Ovary (tissue), 3 donors: ENCODE results near the gene ADORA1.

Experiments
- EP300 ChIP-seq: sonication (generic); formaldehyde crosslinking; IDR thresholded peaks from one replicate; pipeline ENCODE4 v1.6.1; 2017; ENCODE audit warnings: antibody characterized with exemption
- POLR2A ChIP-seq: fragments of 450-650 bp; IDR thresholded peaks from one replicate; pipeline ENCODE4 v1.6.1; 2017; ENCODE audit warnings: antibody characterized with exemption, mild to moderate bottlenecking, moderate library complexity
- TF ChIP-seq, protein P1 (sequence below), 3 donors: fragments of 450-650 bp in 2 of 3; fragments of 200-600 bp in 1 of 3; IDR thresholded peaks; one replicate each; pipeline versions ENCODE4 v1.5.1 to v1.8.0; 2016 to 2022; ENCODE audit warnings: antibody characterized with exemption in 3 of 3, mild to moderate bottlenecking in 1 of 3
- donor health status: DM: no; HTN: no; CAD: no.

DNA sequence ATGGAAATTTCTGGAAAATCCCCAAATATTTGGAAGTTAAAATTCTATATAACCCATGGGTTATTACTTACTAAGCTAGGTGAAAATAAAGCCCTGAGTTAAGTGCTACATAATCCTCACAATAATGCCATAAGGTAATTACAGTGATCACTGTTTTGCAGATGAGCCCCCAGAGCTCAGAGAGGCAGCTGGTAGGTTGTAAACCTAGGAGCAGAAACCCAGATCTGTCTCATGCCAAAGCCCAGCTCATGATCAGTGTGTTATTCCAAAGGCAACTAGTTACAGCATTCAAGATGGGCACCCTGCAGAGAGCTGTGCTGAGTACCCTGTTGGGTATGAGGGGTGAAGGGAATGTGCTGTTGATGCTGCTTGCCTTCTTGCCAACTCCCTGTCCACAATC lies 31.0 kb upstream of the ADORA1 start:
- TF ChIP-seq, protein P1, sequence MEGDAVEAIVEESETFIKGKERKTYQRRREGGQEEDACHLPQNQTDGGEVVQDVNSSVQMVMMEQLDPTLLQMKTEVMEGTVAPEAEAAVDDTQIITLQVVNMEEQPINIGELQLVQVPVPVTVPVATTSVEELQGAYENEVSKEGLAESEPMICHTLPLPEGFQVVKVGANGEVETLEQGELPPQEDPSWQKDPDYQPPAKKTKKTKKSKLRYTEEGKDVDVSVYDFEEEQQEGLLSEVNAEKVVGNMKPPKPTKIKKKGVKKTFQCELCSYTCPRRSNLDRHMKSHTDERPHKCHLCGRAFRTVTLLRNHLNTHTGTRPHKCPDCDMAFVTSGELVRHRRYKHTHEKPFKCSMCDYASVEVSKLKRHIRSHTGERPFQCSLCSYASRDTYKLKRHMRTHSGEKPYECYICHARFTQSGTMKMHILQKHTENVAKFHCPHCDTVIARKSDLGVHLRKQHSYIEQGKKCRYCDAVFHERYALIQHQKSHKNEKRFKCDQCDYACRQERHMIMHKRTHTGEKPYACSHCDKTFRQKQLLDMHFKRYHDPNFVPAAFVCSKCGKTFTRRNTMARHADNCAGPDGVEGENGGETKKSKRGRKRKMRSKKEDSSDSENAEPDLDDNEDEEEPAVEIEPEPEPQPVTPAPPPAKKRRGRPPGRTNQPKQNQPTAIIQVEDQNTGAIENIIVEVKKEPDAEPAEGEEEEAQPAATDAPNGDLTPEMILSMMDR (IDR thresholded peaks at IDR 0.05) = no peak
- TF ChIP-seq EP300 (no peak), POLR2A (no peak)
